ENCODE results near the gene ELMO1. TPM values are rescaled to one million over a fixed set of nuclear protein-coding genes. Genes with fewer than 3 reads are reported as not detected.

The ELMO1 gene
- total and polyA plus RNA-seq, 5 experiments from 2014 or later, result 26.9 to 120 (median 58.4) TPM

- ATAC-seq (no peak), DNase-seq (no peak)
- Mint-ChIP-seq H3K27me3 (no peaks in the 10 kb centered on the region), H3K36me3 (no peaks in the 10 kb centered on the region), H3K4me1 (peaks cover 7 to 22% (median 13%) of the 10 kb centered on the region in 4 donors), H3K9me3 (peaks cover 0 to 2% (median 0%) of the 10 kb centered on the region in 9 donors), H3K4me3 (no peak overlapping the region), H3K27ac (peak overlapping the region in 1 of 10 donors; percentile 61)
- POLR2A ChIA-PET, result no interaction called here
Measured at GRCh38 chr7:36811807-36812206, 636.9 kb downstream of the ELMO1 start.

GRCh38 chr7:36810489-36810888 is 638.2 kb downstream of the ELMO1 start:
- Mint-ChIP-seq H3K4me3 (no peak overlapping the region), H3K27ac (peak overlapping the region in 3 of 10 donors; percentile 2 to 43 (median 4)), H3K36me3 (no peaks in the 10 kb centered on the region), H3K4me1 (peaks cover 7 to 22% (median 13%) of the 10 kb centered on the region in 4 donors), H3K9me3 (no peaks in the 10 kb centered on the region), H3K27me3 (no peaks in the 10 kb centered on the region)
- DNase-seq, result no peak
- POLR2A ChIA-PET, result no interaction called here
- ATAC-seq, result no peak

DNA sequence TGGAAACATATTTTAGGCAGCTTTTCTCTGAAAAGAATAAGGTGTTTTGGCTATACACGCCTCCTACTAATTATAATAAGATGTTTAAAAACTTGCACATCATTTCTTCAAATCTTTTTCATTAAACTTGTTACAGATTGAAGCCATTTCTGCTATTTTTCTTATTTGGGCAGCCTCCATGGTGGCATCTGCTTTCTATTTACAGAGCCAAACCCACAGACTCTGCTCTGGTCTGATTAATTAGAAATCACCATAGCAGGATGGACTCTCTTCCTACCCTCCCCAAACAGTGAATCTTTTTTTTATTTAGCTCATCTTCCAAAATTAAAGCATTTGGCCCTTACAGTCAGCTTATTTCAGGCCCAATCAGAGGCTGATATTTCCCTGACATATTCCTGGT is 638.6 kb downstream of the ELMO1 start:
- peak overlapping the region in 3 of 10 donors; percentile 2 to 43 (median 37) for H3K27ac Mint-ChIP-seq
- H3K4me3 Mint-ChIP-seq, result no peak overlapping the region
- no peaks in the 10 kb centered on the region for H3K9me3 Mint-ChIP-seq
- no peaks in the 10 kb centered on the region for H3K27me3 Mint-ChIP-seq
- H3K36me3 Mint-ChIP-seq, result no peaks in the 10 kb centered on the region
- ATAC-seq (no peak), DNase-seq (no peak)
- H3K4me1 Mint-ChIP-seq, result peaks cover 7 to 22% (median 13%) of the 10 kb centered on the region in 4 donors
- POLR2A ChIA-PET, result no interaction called here

- Mint-ChIP-seq H3K4me1 (peaks cover 7 to 22% (median 13%) of the 10 kb centered on the region in 4 donors), H3K9me3 (no peaks in the 10 kb centered on the region), H3K27me3 (no peaks in the 10 kb centered on the region), H3K36me3 (no peaks in the 10 kb centered on the region), H3K4me3 (peak overlapping the region in 3 of 10 donors; percentile 29 to 57 (median 46)), H3K27ac (peak overlapping the region in 6 of 10 donors; percentile 23 to 91 (median 44))
- ATAC-seq, result no peak
- DNase-seq, result no peak
- POLR2A ChIA-PET, result interaction anchor here (0.8 to 0.9 kb wide), 2 partner anchors 29 to 170 kb away, joined by 3 read pairs; no protein-coding TSS in a partner anchor
Measured at GRCh38 chr7:36809510-36809909, 639.2 kb downstream of the ELMO1 start.

DNA sequence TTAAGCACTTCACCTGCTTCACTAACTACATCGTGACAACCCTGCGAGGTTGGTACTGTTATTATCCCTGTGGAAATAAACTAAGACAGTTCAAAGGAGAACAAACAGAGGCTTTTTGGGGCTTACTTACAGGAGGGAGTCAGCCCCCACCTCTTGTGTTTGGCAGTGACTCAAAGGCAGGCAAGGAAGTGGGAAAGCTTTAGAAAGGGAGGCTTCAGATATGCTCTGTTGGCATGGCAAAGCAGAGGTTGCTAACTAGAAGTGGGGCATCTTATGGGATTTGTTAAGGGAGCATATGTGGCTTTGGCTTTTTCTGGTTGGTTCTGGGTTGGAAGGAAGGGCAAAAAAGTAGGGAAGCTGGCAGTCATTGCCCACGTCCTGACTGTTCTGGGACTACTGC is 639.6 kb downstream of the ELMO1 start:
- H3K9me3 Mint-ChIP-seq, result no peaks in the 10 kb centered on the region
- peak; percentile 25 to 60 for ATAC-seq
- DNase-seq, result peak in 2 of 10 donors; percentile 20 to 23
- peak overlapping the region in 6 of 10 donors; percentile 23 to 91 (median 46) for H3K27ac Mint-ChIP-seq
- H3K36me3 Mint-ChIP-seq, result no peaks in the 10 kb centered on the region
- peak overlapping the region in 3 of 10 donors; percentile 29 to 57 (median 46) for H3K4me3 Mint-ChIP-seq
- peaks cover 7 to 22% (median 13%) of the 10 kb centered on the region in 4 donors for H3K4me1 Mint-ChIP-seq
- no peaks in the 10 kb centered on the region for H3K27me3 Mint-ChIP-seq
- POLR2A ChIA-PET, result interaction anchor here (0.5 to 1.0 kb wide), 4 partner anchors 9 to 586 kb away, joined by 3 to 9 read pairs (median 3); no protein-coding TSS in a partner anchor

DNA sequence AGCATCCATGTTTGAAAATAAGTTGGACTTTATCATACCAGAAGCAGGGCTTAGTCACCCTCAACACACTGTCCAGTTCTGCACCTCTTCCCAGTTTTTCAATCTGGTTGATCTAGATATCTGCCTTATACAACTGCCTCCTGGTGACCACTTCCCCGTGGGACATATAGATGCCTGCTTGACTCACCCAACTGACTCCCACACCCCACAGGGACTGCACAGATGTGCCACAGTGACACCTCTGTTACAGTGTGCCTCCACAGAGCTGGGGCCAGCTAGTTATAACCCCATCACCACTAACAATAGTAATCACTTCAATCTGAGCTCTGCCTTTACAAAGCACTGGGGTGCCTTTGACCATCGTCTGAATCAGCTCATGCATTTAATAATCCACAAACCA is 641.8 kb downstream of the ELMO1 start:
- Mint-ChIP-seq H3K4me1 (peaks cover 7 to 26% (median 16%) of the 10 kb centered on the region in 4 donors), H3K36me3 (no peaks in the 10 kb centered on the region), H3K27ac (peak overlapping the region in 2 of 10 donors; percentile 47 to 70), H3K4me3 (no peak overlapping the region), H3K9me3 (no peaks in the 10 kb centered on the region), H3K27me3 (no peaks in the 10 kb centered on the region)
- ATAC-seq (no peak), DNase-seq (no peak)
- POLR2A ChIA-PET, result no interaction called here

Small RNA genes lying within 50 kb of the gene (microRNA-seq; reads per million reads assigned to microRNA genes)
- gene MIR1200 (ENCODE audit: borderline microRNAs expressed), result not detected

Other genes starting within 250 kb of the ELMO1 start
- not detected for gene GPR141, start 234.9 kb upstream of the ELMO1 start, total RNA-seq
- gene GPR141, start 234.9 kb upstream of the ELMO1 start, polyA plus RNA-seq, result 1 to 10 TPM in 1 of 3 donors, under 1 TPM in 1, not detected in 1; 0.11 to 2.1 TPM

Measured in naive thymus-derived CD8-positive, alpha-beta T cell (primary cell).